Glutamatergic neuron (in vitro differentiated cells): ENCODE results near the gene PRAF2. TPM values are rescaled to one million over a fixed set of nuclear protein-coding genes. Genes with fewer than 3 reads are reported as not detected.

Source experiments
- DNase-seq: peaks from one replicate; pipeline ENCODE4 v3.0.0; 2022
- H3K27ac Mint-ChIP-seq: one replicate; pipeline ENCODE4 v1.8.0; 2020; ENCODE audit warnings: mild to moderate bottlenecking, mixed read lengths, inconsistent platforms; ENCODE audit not compliant: unreplicated experiment
- H3K27me3 Mint-ChIP-seq: one replicate; pipeline ENCODE4 v1.8.0; 2020; ENCODE audit warnings: mild to moderate bottlenecking, moderate library complexity, mixed read lengths, inconsistent platforms; ENCODE audit not compliant: unreplicated experiment
- H3K36me3 Mint-ChIP-seq: one replicate; pipeline ENCODE4 v1.8.0; 2020; ENCODE audit warnings: mild to moderate bottlenecking, mixed read lengths, inconsistent platforms; ENCODE audit not compliant: unreplicated experiment
- H3K4me1 Mint-ChIP-seq: one replicate; pipeline ENCODE4 v1.8.0; 2020; ENCODE audit warnings: mild to moderate bottlenecking, low read depth, mixed read lengths, inconsistent platforms; ENCODE audit not compliant: unreplicated experiment
- H3K4me3 Mint-ChIP-seq: one replicate; pipeline ENCODE4 v1.8.0; 2020; ENCODE audit warnings: mild to moderate bottlenecking, mixed read lengths, inconsistent platforms; ENCODE audit not compliant: unreplicated experiment
- H3K9me3 Mint-ChIP-seq: one replicate; pipeline ENCODE4 v1.8.0; 2020; ENCODE audit warnings: mild to moderate bottlenecking, moderate library complexity, mixed read lengths, inconsistent platforms; ENCODE audit not compliant: unreplicated experiment
- CTCF ChIP-seq: fragments of 200-600 bp; sonication (generic); IDR thresholded peaks from one replicate; pipeline ENCODE4 v1.5.0; 2021; ENCODE audit not compliant: partially characterized antibody, unreplicated experiment
- total RNA-seq: library from RNA; stranded (reverse); fragmentation: NEBNext Ultra II Directional; extraction: Animal tissue kit (Norgen Biotek cat#: 25700); gene quantifications from one replicate; pipeline ENCODE4 v1.2.1, GENCODE V29; 2021; ENCODE audit not compliant: unreplicated experiment

The PRAF2 gene
- total RNA-seq, 1 donor from 2014 or later: 41.5 TPM

DNA sequence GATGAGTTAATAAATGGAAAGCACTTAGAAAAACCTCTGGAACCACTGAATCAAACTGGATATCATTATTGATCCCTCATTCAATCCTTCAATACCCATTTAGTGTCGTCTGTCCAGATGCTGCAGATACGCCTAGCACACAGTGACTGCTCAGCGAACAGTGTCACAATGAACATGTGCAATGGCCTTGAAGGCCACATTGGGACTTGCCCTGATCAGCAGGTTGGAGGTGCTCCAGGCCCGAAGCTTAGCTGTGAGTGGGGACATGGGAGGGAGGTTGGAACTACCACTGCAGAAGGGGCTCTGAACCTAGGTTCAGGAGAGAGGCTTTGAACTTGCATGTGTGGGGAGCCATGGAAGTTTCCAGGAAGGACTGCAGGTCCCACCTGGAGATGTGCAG, 32.5 kb upstream of the PRAF2 start:
- Mint-ChIP-seq H3K4me3 (no peak overlapping the region), H3K27ac (no peak overlapping the region), H3K36me3 (no peaks in the 10 kb centered on the region), H3K27me3 (no peaks in the 10 kb centered on the region), H3K9me3 (peaks cover 1% of the 10 kb centered on the region), H3K4me1 (no peaks in the 10 kb centered on the region)
- DNase-seq: no peak
- no peak for TF ChIP-seq CTCF

DNA sequence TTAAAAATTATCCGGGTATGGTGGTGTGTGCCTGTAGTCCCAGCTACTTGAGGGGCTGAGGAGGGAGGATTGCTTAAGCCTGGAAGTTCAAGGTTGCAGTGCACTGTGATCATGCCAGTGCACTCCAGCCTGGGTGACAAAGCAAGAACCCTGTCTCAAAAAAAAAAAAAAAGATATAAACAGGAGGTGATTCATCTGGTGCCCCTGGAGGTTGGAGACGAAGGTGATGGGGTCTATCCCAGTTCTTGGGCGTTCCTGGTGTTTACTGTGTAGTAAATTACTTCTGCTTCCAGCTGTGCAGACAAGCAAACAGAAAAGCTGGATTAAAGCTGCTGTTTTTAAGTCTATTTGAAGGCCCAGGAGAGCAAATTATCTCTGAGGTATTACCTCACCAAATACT, 29.8 kb upstream of the PRAF2 start:
- Mint-ChIP-seq H3K4me1 (no peaks in the 10 kb centered on the region), H3K27me3 (no peaks in the 10 kb centered on the region), H3K27ac (no peak overlapping the region), H3K36me3 (no peaks in the 10 kb centered on the region), H3K4me3 (no peak overlapping the region), H3K9me3 (no peaks in the 10 kb centered on the region)
- no peak for TF ChIP-seq CTCF
- DNase-seq: no peak

GRCh38 chrX:49102190-49102589, 28.4 kb upstream of the PRAF2 start:
- H3K9me3 Mint-ChIP-seq: no peaks in the 10 kb centered on the region

DNA sequence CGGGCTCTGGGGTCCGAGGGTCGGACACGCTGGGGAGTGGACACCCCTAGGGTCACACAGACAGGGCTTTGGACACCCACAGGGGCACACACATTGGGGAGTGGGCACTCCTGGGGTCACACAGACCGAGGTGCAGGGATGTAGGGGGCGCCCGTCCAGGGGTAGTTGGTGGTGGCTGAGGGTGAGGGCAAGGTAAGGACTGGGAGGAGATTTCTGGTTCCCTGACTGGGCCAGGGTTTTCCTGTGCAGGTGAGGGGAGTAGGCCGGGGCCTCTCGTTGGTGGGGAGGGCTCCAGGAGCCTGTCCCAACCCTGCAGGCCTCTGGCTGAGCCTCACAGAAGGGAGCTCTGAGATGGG, 27.8 kb upstream of the PRAF2 start:
- Mint-ChIP-seq H3K27ac (no peak overlapping the region), H3K9me3 (no peaks in the 10 kb centered on the region), H3K36me3 (no peaks in the 10 kb centered on the region), H3K27me3 (no peaks in the 10 kb centered on the region), H3K4me3 (peak overlapping the region; percentile 90), H3K4me1 (no peaks in the 10 kb centered on the region)
- no peak for DNase-seq
- no peak for TF ChIP-seq CTCF

More at GRCh38 chrX:49102190-49102589, 28.4 kb upstream of the PRAF2 start:
- no peak for TF ChIP-seq CTCF
- Mint-ChIP-seq H3K4me3 (peak overlapping the region; percentile 90), H3K27me3 (no peaks in the 10 kb centered on the region), H3K4me1 (no peaks in the 10 kb centered on the region), H3K36me3 (no peaks in the 10 kb centered on the region), H3K27ac (no peak overlapping the region)
- no peak for DNase-seq

DNA sequence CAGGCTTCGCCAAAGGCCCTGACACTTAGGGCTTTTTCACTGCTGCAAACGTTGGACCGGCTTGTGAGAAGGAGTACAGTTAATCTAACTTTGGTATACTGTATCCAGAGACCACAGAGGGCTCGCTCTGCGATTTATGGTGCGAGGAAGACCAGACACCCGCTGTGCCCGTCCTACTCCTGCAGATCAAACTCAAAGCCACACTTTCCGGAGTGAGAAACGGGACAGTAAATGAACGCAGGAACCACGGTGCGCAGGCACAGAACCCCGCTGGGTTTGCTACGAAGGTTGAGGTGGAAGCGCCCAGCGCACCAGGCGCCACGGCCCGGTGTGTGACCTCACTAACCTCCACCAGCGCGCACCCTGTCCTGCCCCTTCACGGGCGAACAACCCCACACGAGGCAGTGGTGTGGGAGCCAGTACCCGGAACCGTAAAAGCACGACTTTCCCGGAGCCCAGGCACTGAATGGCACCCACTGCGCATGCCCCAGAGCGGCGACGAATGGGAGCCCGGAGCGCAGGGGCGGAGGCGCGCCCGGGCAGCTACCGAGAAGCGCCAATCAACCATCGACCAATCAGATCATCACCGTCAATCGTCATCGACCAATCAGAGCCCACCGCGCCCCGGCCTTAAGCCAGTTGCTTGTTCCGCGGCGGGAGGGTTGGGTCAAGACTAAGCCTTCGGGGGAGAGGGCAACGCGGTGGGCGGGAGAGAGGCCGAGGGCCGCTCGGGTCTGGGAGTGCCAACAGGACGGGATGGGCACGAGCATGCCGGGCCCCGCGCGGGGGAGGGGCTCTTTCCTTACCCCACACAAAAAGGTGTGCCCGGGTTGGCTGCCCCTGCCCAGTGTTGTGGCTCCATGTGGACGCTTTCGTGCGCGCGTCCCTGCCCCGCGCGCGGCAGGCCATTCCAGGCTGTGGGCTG, 27.2 kb upstream of the PRAF2 start:
- Mint-ChIP-seq H3K9me3 (no peaks in the 10 kb centered on the region), H3K4me3 (peak overlapping the region; percentile 90), H3K27ac (no peak overlapping the region), H3K36me3 (no peaks in the 10 kb centered on the region), H3K27me3 (no peaks in the 10 kb centered on the region), H3K4me1 (no peaks in the 10 kb centered on the region)
- no peak for TF ChIP-seq CTCF
- peak; percentile 86 for DNase-seq
